CD4-positive, alpha-beta T cell treated with Interleukin-1 beta for 1 hour (primary cell): ENCODE measurements around the gene WNK1.
"Not testable (repeated sequence)": the region's sequence is repeated elsewhere in the genome, so short reads cannot be mapped to it uniquely, and the experiment has no call there.

ENCODE experiments used
- DNase-seq, 2 donors: peaks; one replicate each; pipeline ENCODE4 v3.0.0-alpha.2; 2020 to 2022

WNK1 gene

DNA sequence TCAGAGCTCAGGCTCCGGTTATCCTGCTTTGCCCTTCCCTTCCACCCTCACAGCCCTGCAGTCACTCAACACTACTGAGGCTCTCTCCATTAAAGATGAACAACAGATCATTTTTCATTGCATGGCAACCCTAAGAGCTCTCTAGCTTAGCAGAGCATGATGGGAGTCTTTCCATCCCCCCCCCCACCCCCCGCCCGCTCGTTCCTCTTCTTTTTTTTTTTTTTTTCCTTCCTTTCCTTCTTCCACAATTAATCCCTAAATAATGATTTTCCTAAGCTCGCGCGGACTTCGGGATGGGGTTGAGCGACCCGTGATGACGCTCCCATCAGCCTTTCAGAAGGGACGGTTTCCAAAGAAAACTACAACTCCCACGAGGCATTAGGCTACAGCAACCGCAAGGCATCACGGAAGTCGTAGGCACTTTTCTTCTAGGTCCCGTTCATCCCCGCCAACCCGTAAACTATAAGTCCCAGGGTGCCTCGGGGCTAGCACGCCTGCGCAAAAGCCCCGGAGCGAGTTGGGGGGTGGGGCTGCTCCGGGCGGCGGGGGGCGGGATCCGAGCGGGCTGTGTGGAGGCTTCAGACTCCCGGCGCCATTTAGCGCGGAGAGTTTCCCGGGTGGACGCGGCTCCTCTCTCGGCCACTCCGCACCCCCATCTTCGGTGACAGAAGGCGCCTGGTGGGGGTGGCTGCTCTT, at the start of gene WNK1:
TSS of gene WNK1 (plus strand) at position 581 of the 696 bp plus-strand sequence. CDS start 987 bp downstream, outside the sequence.
- peak; percentile 97 to 98 for DNase-seq

- no peak for DNase-seq
These were observed 47.7 kb upstream of the WNK1 start for GRCh38 chr12:704516-705242.

DNA sequence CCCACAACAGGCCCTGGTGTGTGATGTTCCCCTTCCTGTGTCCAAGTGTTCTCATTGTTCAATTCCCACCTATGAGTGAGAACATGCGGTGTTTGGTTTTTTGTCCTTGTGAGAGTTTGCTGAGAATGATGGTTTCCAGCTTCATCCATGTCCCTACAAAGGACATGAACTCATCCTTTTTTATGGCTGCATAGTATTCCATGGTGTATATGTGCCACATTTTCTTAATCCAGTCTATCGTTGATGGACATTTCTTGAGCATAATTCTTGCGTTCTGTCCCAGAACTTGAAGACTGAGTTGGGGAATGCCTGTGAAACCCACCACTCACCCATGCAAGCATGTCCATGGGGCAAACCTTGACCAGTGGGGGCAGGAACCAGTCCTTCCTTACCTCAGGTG, 44.3 kb upstream of the WNK1 start:
- DNase-seq, result not testable (repeated sequence)

DNA sequence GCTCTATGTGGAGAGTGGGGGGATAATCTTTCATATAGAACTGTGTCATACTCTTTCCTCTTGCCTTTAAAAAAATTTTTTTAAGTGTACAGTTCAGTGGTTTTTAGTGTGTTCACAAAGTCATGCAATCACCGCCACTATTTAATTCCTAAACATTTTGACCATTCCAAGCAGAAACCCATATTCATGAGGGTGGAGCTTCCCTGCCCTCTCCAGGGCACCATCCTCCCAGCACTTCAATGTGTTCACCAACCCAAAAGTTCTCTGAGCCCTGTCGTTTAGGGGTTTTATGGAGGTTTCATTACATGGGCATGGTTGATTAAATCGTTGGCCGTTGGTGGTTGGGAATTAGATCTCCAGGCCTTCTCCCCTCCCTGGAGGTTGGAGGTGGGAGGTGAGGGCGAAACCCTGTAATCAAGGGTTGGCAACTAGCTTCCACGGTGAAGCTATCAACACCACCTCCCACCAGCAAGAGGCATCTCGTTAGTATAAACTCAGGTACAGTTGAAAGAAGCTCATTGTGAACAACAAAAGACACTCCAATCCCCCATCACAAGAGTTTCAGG, 42.8 kb upstream of the WNK1 start:
- DNase-seq, result no peak

- no peak for DNase-seq
These were observed 40.1 kb upstream of the WNK1 start for GRCh38 chr12:712172-712863.

- no peak for DNase-seq
These were observed 39.0 kb upstream of the WNK1 start for GRCh38 chr12:713281-713875.

- DNase-seq, result no peak
These were observed 35.9 kb upstream of the WNK1 start for GRCh38 chr12:716506-716905.

DNA sequence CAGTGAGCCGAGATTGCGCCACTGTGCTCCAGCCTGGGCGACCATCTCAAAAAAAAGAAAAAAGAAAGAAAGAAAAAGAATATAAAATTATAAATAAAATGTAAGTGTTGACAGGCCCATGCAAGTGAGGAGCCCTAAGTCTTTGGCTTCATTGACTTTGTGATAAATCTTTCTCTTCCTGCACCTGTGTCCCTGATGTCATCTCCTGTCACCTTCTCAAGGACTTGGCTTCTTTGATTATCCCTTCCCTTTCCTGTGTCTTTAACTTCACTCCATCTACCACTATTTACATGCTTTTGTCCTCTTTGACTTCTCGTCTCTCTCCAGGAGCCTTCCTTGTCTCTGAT, 33.6 kb upstream of the WNK1 start:
- DNase-seq, result no peak

GRCh38 chr12:720231-720941, 32.0 kb upstream of the WNK1 start:
- DNase-seq, result no peak

- peak; percentile 13 to 46 for DNase-seq
These were observed 28.1 kb upstream of the WNK1 start for GRCh38 chr12:724194-724855.

- no peak for DNase-seq
These were observed 27.3 kb upstream of the WNK1 start for GRCh38 chr12:725076-725475.

DNA sequence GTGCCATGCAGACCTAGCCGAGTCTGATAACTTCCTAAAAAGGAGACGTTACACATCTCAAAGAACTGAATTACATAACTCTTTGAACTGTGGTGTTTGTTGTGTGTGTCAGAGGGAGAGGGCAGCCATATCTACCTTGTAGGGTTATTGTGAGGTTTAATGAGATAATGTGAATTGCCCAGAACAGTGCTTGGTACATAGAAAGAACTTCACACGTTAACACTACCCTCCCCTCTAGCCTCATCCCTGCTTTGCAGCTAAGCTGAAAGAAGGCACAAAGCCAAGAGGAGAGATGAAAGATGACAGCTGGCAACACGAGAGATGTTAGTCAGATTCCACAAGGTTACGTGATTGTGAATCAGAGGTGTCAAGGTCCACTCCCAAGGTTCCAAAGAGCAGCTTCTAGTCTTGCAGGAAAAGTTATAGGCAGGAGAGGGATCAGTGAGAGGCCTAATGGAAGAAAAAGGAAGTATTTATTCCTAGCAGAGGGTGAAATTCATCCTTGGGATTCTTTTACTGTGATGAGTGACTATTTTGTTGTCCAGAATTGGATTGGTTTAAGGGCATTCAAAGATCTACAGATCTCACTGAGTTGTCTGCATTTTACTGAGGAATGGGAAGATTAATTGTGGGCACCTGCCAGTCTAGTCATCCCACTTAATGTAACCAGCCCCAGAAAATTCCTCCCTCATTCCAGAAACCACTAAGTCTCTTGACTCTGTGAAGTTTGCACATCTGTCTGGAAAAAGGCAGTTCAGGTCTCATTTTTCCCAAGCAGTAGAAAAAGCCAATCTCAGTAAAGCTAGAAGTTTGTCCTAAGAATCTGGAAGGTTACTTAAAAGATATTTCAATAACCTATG, 25.9 kb upstream of the WNK1 start:
- peak in 1 of 2 donors; percentile 7 for DNase-seq

DNA sequence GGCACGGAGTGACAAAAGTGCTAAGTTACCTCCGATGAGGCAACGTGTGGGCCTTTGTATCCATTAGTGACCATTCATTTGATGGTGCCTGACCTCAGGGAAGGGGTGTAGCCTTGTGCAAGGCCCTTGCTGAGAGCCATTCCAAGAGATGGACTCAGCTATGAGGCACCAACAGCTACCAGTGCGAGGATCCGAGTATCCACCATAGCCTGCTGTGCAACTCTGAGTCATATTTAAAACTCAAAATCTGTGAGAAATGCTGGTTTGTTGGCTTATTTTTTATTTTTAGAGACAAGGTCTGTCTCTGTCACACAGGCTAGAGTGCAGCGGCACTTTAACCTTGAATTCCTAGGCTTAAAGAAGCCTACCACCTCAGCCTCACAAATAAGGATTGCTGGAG, 25.1 kb upstream of the WNK1 start:
- DNase-seq, result no peak

DNA sequence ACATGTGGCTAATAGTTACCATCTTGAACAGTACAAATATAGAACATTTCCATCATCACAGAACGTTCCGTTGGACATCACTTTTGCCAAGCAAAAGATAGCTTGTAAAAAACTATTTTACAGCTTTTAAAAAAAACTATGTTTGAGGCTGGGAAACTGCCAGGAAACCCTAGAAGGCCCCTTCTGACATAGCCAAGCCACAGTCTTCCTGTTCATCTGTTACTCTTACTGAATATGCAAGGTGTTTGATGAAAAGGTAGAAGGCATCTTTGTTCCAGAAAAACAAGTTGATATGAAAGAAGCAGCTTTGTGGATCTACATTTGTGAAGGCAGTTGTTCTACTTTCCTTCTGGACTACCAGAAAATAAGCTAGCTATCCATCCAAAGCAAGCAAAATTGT, 23.6 kb upstream of the WNK1 start:
- peak; percentile 26 to 53 for DNase-seq

GRCh38 chr12:729221-729620, 23.2 kb upstream of the WNK1 start:
- no peak for DNase-seq

DNA sequence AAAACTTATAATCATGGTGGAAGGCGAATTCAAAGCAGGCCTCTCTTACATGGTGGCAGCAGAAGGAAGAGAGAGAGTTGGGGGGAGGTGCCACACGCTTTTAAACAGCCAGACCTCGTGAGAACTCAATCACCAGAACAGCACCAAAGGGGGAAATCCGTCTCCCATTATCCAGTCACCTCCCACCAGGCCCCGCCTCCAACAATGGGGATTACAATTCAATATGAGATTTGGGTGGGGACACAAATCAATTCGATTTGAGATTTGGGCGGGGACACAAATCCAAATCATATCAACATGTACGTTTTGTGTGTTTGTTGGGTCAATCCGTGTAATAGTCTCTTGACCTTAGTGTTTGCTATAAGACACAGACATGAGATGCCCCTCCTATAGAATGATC, 21.8 kb upstream of the WNK1 start:
- DNase-seq, result no peak

- no peak for DNase-seq
These were observed 15.1 kb upstream of the WNK1 start for GRCh38 chr12:737122-737739.

GRCh38 chr12:738712-739111, 13.7 kb upstream of the WNK1 start:
- DNase-seq, result no peak

GRCh38 chr12:739349-739748, 13.0 kb upstream of the WNK1 start:
- no peak for DNase-seq

DNA sequence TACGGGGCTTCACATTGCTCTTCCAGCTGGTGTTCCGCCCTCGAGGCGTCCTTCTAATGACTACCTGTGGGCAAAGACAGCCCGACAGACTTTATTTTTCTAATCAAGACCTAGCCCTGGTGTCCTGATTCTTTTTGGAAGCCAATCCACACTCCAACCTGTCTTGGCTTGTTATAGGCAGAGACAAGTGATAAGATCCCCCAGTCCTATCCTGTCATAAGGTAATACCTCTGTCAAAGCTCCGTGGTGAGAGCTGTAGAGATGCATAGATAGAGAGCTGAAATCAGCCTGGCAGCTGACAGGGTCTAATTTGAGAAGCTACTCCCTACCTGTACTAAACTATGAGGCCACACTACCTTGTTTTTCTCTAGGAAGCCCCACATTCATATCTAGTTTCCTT, 11.5 kb upstream of the WNK1 start:
- no peak for DNase-seq
